ENCODE measurements around the gene BBX. TPM values are rescaled to one million over a fixed set of nuclear protein-coding genes. Genes with fewer than 3 reads are reported as not detected.

The BBX gene
- total and polyA plus RNA-seq, 7 experiments from 2014 or later, result 44.3 to 120 (median 93.4) TPM

DNA sequence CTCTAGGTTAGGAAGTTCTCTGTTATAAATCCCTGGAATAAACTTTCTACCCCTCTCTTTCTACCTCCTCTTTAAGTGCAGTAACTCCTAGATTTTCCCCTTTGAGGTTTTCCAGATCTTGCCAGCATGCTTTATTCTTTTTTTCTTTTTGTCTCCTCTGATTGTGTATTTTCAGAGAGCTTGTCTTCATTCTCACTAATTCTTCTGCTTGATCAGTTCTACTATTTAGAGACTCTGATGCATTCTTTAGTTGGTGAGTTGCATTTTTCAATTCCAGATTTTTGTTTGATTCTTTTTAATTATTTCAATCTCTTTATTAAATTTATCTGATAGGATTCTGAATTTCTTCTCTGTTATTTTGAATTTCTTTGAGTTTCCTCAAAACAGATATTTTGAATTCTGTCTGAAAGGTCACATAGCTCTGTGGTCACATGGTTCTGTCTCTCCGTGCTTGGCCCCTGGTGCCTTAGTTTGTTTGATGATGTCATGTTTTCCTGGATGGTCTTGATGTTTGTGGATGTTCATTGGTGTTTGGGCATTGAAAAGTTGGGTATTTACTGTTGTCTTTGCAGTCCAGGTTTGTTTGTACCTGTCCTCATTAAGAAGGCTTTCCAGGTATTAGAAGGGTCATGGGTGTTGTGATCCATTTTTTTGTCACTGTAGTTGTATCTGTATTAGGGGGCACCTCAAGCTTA is 89.2 kb downstream of the BBX start:
- Mint-ChIP-seq H3K27ac (peak overlapping the region in 2 of 9 donors; percentile 44 to 48), H3K4me3 (peak overlapping the region in 1 of 10 donors; percentile 10), H3K36me3 (peaks cover 24 to 61% (median 49%) of the 10 kb centered on the region in 5 donors), H3K9me3 (peaks cover 10 to 56% (median 38%) of the 10 kb centered on the region in 11 donors), H3K27me3 (no peaks in the 10 kb centered on the region), H3K4me1 (peaks cover 0 to 66% (median 57%) of the 10 kb centered on the region in 7 donors)
- H3K36me3 ChIP-seq (ENCODE audit: control insufficient read depth in 2 of 3, insufficient read depth in 3 of 3, low read length in 3 of 3), result peaks cover 0 to 4% (median 0%) of the 10 kb centered on the region in 3 experiments
- no peaks in the 10 kb centered on the region for H3K27me3 ChIP-seq (ENCODE audit: control insufficient read depth in 2 of 2, insufficient read depth in 2 of 2, low read length in 2 of 2)
- intact Hi-C loops (cut with micrococcal nuclease), result no loop called here
- H3K27ac ChIP-seq (ENCODE audit: low read depth, low read length), result no peak overlapping the region
- H3K9me3 ChIP-seq (ENCODE audit: control insufficient read depth in 2 of 3, low read length in 3 of 3), result no peaks in the 10 kb centered on the region
- ChIA-PET POLR2A (interaction anchor here (0.5 kb wide), 1 partner anchor 15 kb away, joined by 3 read pairs; no protein-coding TSS in a partner anchor), CTCF (interaction anchor here (0.5 kb wide), 1 partner anchor 64 kb away, joined by 3 read pairs; no protein-coding TSS in a partner anchor)
- no peak for DNase-seq
- no peak overlapping the region for H3K4me3 ChIP-seq (ENCODE audit: low read length)
- ATAC-seq, result no peak
- no peaks in the 10 kb centered on the region for H3K4me1 ChIP-seq (ENCODE audit: control insufficient read depth in 2 of 2, insufficient read depth in 2 of 2, low read length in 2 of 2)

DNA sequence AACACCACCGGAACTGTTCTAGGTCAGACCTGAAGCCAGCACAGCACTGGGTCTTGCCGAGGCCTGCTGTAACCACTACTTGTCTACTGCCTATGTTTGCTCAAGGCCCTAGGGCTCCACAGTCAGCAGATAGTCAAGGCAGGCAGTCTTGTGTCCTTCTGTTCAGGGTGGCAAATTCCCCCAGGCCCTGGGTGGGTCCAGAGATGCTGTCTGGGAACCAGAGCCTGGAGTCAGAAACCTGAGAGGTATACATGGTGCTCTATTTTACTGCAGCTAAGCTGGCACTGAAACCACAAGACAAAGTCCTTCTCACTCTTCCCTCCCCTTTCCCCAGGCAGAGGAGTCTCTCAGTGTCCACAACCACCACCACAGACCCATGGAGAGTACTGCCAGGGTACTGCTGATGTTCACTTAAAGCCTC is 89.9 kb downstream of the BBX start:
- no peak overlapping the region for H3K27ac Mint-ChIP-seq
- no peaks in the 10 kb centered on the region for H3K4me1 ChIP-seq (ENCODE audit: control insufficient read depth in 2 of 2, insufficient read depth in 2 of 2, low read length in 2 of 2)
- no peaks in the 10 kb centered on the region for H3K27me3 Mint-ChIP-seq
- no peaks in the 10 kb centered on the region for H3K9me3 ChIP-seq (ENCODE audit: control insufficient read depth in 2 of 3, low read length in 3 of 3)
- no peak for DNase-seq
- H3K27me3 ChIP-seq (ENCODE audit: control insufficient read depth in 2 of 2, insufficient read depth in 2 of 2, low read length in 2 of 2), result no peaks in the 10 kb centered on the region
- intact Hi-C loops (cut with micrococcal nuclease), result no loop called here
- H3K4me3 Mint-ChIP-seq, result no peak overlapping the region
- peaks cover 0 to 4% (median 0%) of the 10 kb centered on the region in 3 experiments for H3K36me3 ChIP-seq (ENCODE audit: control insufficient read depth in 2 of 3, insufficient read depth in 3 of 3, low read length in 3 of 3)
- H3K36me3 Mint-ChIP-seq, result peaks cover 20 to 53% (median 44%) of the 10 kb centered on the region in 5 donors
- peaks cover 0 to 70% (median 60%) of the 10 kb centered on the region in 7 donors for H3K4me1 Mint-ChIP-seq
- ChIA-PET POLR2A (interaction anchor here (0.5 kb wide), 1 partner anchor 15 kb away, joined by 3 read pairs; no protein-coding TSS in a partner anchor), CTCF (interaction anchor here (0.5 kb wide), 1 partner anchor 63 kb away, joined by 3 read pairs; no protein-coding TSS in a partner anchor)
- H3K27ac ChIP-seq (ENCODE audit: low read depth, low read length), result no peak overlapping the region
- no peak overlapping the region for H3K4me3 ChIP-seq (ENCODE audit: low read length)
- peaks cover 10 to 52% (median 38%) of the 10 kb centered on the region in 11 donors for H3K9me3 Mint-ChIP-seq
- ATAC-seq, result no peak

DNA sequence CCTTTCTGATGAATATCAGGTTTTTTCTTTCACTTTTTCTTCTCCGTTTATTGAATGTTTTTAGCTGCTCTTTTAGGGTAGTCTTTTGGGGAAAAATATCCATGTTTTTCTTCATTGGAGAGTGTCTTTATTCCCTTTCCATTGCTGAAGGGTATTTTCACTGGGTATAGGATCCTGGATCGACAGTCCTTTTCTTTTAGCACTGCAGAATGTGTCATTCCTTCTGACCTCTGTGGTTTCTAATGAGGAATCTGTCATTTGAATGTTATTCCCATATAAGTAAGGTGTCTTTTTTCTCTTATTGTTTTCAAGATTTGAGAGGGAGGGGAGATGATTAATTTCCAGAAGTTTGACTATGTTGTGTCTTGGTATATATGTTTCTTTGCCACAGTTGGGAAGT is 96.8 kb downstream of the BBX start:
- no peak for ATAC-seq

DNA sequence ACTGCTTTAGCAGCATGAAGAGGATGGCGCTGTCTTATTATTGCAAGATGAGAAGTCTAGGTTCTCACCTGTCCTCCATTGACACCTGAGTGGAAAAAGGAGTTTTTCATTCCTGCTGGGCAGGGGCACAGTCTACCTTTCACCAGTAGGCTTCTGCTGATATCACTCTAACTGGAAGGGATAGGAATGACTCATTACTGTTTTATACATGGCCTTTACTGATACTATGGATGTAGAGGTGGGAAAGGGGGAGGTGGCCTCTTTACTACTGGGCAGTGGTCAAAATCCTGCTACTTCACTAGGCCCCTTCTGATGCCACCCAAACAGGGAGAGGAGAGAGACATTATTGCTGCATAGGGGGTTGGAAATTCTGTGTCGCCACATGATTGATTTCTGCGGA is 97.8 kb downstream of the BBX start:
- CTCF ChIA-PET, result no interaction called here

More for the DNA sequence above, 96.8 kb downstream of the BBX start:
- Mint-ChIP-seq H3K27me3 (no peaks in the 10 kb centered on the region), H3K36me3 (peaks cover 0 to 21% (median 8%) of the 10 kb centered on the region in 5 donors), H3K4me3 (peak overlapping the region in 4 of 10 donors; percentile 8 to 23 (median 12)), H3K27ac (peak overlapping the region in 1 of 9 donors; percentile 20), H3K4me1 (peaks cover 10 to 88% (median 80%) of the 10 kb centered on the region in 7 donors), H3K9me3 (peaks cover 0 to 5% (median 0%) of the 10 kb centered on the region in 11 donors)
- Histone ChIP-seq H3K4me1 (ENCODE audit: control insufficient read depth in 2 of 2, insufficient read depth in 2 of 2, low read length in 2 of 2) (no peaks in the 10 kb centered on the region), H3K9me3 (ENCODE audit: control insufficient read depth in 2 of 3, low read length in 3 of 3) (no peaks in the 10 kb centered on the region), H3K4me3 (ENCODE audit: low read length) (no peak overlapping the region), H3K36me3 (ENCODE audit: control insufficient read depth in 2 of 3, insufficient read depth in 3 of 3, low read length in 3 of 3) (no peaks in the 10 kb centered on the region), H3K27ac (ENCODE audit: low read depth, low read length) (no peak overlapping the region), H3K27me3 (ENCODE audit: control insufficient read depth in 2 of 2, insufficient read depth in 2 of 2, low read length in 2 of 2) (no peaks in the 10 kb centered on the region)
- POLR2A ChIA-PET, result no interaction called here
- intact Hi-C loops (cut with micrococcal nuclease), result no loop called here
- CTCF ChIA-PET, result no interaction called here
- no peak for DNase-seq

DNA sequence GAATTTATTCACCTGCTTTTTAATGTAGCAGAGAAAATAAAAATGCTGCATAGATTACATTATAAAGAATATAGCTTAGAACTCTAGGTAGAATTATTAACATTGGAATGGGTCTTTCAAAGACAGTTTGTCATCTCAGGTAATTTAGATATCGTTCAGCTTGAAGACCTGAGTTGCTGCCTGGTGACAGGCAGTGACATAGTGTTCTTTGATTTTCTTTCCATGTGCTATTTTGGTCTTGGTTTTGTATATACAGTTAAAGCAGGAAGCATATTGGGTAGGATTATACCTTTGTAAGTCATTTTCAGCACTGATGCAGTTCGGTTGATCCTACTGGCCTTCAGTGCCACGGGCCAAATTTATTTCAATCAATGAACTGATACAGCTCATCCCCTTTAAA is 98.7 kb downstream of the BBX start:
- no peaks in the 10 kb centered on the region for H3K9me3 ChIP-seq (ENCODE audit: control insufficient read depth in 2 of 3, low read length in 3 of 3)
- Mint-ChIP-seq H3K36me3 (peaks cover 0 to 16% (median 8%) of the 10 kb centered on the region in 5 donors), H3K4me3 (no peak overlapping the region), H3K27me3 (no peaks in the 10 kb centered on the region), H3K27ac (no peak overlapping the region), H3K4me1 (peaks cover 10 to 77% (median 67%) of the 10 kb centered on the region in 7 donors), H3K9me3 (peaks cover 0 to 5% (median 0%) of the 10 kb centered on the region in 11 donors)
- ChIA-PET POLR2A (interaction anchor here (0.6 kb wide), 1 partner anchor 18 kb away, joined by 3 read pairs; no protein-coding TSS in a partner anchor), CTCF (no interaction called here)
- DNase-seq, result no peak
- H3K36me3 ChIP-seq (ENCODE audit: control insufficient read depth in 2 of 3, insufficient read depth in 3 of 3, low read length in 3 of 3), result no peaks in the 10 kb centered on the region
- no peak for ATAC-seq
- no peak overlapping the region for H3K4me3 ChIP-seq (ENCODE audit: low read length)
- H3K27me3 ChIP-seq (ENCODE audit: control insufficient read depth in 2 of 2, insufficient read depth in 2 of 2, low read length in 2 of 2), result no peaks in the 10 kb centered on the region
- H3K27ac ChIP-seq (ENCODE audit: low read depth, low read length), result no peak overlapping the region
- no peaks in the 10 kb centered on the region for H3K4me1 ChIP-seq (ENCODE audit: control insufficient read depth in 2 of 2, insufficient read depth in 2 of 2, low read length in 2 of 2)
- intact Hi-C loops (cut with micrococcal nuclease), result no loop called here

More for the DNA sequence above, 97.8 kb downstream of the BBX start:
- Mint-ChIP-seq H3K36me3 (peaks cover 0 to 16% (median 8%) of the 10 kb centered on the region in 5 donors), H3K9me3 (peaks cover 0 to 5% (median 0%) of the 10 kb centered on the region in 11 donors), H3K4me3 (peak overlapping the region in 2 of 10 donors; percentile 5 to 23), H3K27me3 (no peaks in the 10 kb centered on the region), H3K27ac (peak overlapping the region in 2 of 9 donors; percentile 1 to 85), H3K4me1 (peaks cover 10 to 84% (median 70%) of the 10 kb centered on the region in 7 donors)
- DNase-seq, result no peak
- Histone ChIP-seq H3K9me3 (ENCODE audit: control insufficient read depth in 2 of 3, low read length in 3 of 3) (no peaks in the 10 kb centered on the region), H3K27ac (ENCODE audit: low read depth, low read length) (no peak overlapping the region), H3K4me3 (ENCODE audit: low read length) (no peak overlapping the region), H3K4me1 (ENCODE audit: control insufficient read depth in 2 of 2, insufficient read depth in 2 of 2, low read length in 2 of 2) (no peaks in the 10 kb centered on the region), H3K36me3 (ENCODE audit: control insufficient read depth in 2 of 3, insufficient read depth in 3 of 3, low read length in 3 of 3) (no peaks in the 10 kb centered on the region), H3K27me3 (ENCODE audit: control insufficient read depth in 2 of 2, insufficient read depth in 2 of 2, low read length in 2 of 2) (no peaks in the 10 kb centered on the region)
- POLR2A ChIA-PET, result no interaction called here
- no peak for ATAC-seq
- intact Hi-C loops (cut with micrococcal nuclease), result no loop called here

DNA sequence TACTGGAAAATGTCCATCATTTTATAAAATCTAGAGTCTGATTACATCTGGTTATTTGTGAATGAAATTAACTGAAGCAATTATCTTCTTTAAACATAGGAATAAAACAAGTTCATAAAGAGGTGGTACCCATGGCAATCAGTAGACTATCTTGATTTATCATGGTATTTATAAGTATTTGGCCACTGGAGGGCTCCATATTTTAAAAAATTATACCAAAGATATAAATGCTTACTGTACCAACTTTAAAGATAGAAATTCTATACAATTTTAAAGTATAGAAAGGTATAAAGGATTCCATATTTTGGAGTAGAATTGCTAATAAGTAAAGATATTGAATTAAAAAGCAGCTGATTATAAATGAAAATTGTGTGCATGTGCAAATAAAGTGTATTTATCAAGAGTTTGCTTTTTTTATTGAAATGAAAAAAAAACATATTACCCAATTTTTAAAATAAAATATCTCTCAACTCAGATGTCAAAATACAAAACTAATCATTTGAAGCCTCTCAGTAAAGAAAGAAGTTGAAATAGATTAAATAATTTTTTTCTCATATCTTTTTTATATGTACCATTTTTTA is 105.3 kb downstream of the BBX start:
- H3K9me3 Mint-ChIP-seq, result no peaks in the 10 kb centered on the region
- ChIA-PET CTCF (no interaction called here), POLR2A (no interaction called here)
- H3K27ac Mint-ChIP-seq, result no peak overlapping the region
- Histone ChIP-seq H3K4me1 (ENCODE audit: control insufficient read depth in 2 of 2, insufficient read depth in 2 of 2, low read length in 2 of 2) (peaks cover 0 to 9% of the 10 kb centered on the region in 2 donors), H3K27me3 (ENCODE audit: control insufficient read depth in 2 of 2, insufficient read depth in 2 of 2, low read length in 2 of 2) (no peaks in the 10 kb centered on the region), H3K27ac (ENCODE audit: low read depth, low read length) (no peak overlapping the region), H3K36me3 (ENCODE audit: control insufficient read depth in 2 of 3, insufficient read depth in 3 of 3, low read length in 3 of 3) (no peaks in the 10 kb centered on the region), H3K9me3 (ENCODE audit: control insufficient read depth in 2 of 3, low read length in 3 of 3) (no peaks in the 10 kb centered on the region), H3K4me3 (ENCODE audit: low read length) (no peak overlapping the region)
- ATAC-seq, result no peak
- peaks cover 21 to 58% (median 42%) of the 10 kb centered on the region in 7 donors for H3K4me1 Mint-ChIP-seq
- no peak for DNase-seq
- no peaks in the 10 kb centered on the region for H3K27me3 Mint-ChIP-seq
- no peaks in the 10 kb centered on the region for H3K36me3 Mint-ChIP-seq
- intact Hi-C loops (cut with micrococcal nuclease), result loop anchor here in 1 of 2 donors (2.0 kb wide), 1 partner anchor 19 kb away; no protein-coding TSS in a partner anchor
- no peak overlapping the region for H3K4me3 Mint-ChIP-seq

Measured in naive thymus-derived CD4-positive, alpha-beta T cell (primary cell).